HG02678 (cell line): ENCODE results near the gene HVCN1.
"Not testable (repeated sequence)": the region's sequence is repeated elsewhere in the genome, so short reads cannot be mapped to it uniquely, and the experiment has no call there.

ENCODE experiments used
- ATAC-seq: cut with Tn5 transposase; IDR thresholded peaks from one replicate; pipeline ENCODE4 v1.9.1; 2021; ENCODE audit warnings: mild to moderate bottlenecking, moderate library complexity; ENCODE audit not compliant: unreplicated experiment

Gene HVCN1, protein sequence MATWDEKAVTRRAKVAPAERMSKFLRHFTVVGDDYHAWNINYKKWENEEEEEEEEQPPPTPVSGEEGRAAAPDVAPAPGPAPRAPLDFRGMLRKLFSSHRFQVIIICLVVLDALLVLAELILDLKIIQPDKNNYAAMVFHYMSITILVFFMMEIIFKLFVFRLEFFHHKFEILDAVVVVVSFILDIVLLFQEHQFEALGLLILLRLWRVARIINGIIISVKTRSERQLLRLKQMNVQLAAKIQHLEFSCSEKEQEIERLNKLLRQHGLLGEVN

DNA sequence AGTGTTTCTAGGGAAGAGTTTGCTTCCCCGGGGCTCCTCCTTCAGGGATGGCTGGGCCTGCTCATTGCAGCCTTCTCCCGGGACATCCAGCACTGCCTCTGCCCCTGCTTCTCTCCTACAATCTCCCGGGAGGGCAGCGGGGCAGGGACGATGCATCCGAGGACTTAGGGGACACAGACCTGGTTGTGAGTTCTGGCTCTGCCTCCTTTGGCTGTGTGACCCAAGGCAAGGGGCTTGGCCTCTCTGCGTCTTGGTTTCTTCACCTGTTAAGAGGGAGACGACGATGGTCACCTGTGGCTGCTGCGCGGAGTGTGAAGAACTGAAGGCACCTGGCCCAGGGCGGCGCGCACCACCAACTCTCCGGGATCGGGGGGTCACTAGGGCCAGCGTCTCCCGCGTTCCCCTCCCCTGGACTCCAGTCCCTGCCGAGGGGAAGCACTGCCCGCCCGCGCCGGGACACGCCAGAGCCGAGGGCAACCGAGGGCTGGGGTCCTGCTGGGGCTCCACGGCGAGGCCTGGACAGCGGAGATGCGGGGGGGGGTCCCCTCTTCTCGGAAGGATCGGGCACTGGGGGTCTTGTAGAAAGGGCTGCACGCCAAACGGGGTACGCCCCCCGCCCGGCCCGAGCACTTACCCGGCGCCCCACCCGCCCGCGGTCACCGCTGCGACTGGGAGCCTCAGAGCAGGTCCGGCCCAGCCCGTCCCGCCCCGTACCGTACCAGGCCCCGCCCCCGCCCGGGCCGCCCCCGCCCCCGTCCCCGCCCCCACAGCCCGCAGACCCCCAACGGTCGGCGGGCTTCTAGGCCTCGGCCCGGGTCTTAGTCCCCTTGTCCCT, at the start of gene HVCN1:
HVCN1 (minus strand) TSS at position 670 of the 835 bp plus-strand sequence. CDS start 5,870 bp downstream, outside the sequence.
- peak; percentile 29 for ATAC-seq

DNA sequence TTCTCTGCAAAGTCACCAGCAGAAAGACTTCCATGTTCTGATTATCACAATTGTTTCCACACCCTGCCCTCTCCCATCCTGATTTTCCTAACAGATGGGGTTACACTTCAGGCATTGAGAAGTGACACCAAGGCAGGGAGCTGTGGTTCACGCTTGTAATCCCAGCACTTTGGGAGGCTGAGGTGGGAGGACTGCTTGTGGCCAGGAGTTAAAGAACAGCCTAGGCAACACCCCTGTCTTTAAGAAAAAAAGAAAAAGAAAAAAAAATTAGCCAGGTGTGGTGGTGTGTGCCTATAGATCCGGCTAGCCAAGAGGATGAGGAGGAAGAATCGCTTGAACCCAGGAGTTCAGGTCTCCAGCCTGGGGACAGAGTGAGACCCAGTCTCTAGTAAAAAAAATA, 48.6 kb upstream of the HVCN1 start:
- no peak for ATAC-seq

DNA sequence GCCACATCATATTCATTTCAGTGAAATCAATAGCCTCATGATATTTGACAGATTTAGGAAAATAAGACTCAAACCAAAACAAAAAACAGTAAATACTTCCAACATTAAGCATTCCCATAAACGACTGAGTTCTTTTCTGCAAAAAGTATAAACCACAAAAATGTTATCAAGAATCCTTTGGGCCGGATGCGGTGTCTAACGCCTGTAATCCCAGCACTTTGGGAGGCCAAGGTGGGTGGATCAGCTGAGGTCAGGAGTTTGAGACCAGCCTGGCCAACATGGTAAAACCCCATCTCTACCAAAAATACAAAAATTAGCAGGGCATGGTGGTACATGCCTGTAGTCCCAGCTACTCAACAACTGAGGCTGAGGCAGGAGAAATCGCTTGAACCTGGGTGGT, 48.1 kb upstream of the HVCN1 start:
- ATAC-seq, result not testable (repeated sequence)

DNA sequence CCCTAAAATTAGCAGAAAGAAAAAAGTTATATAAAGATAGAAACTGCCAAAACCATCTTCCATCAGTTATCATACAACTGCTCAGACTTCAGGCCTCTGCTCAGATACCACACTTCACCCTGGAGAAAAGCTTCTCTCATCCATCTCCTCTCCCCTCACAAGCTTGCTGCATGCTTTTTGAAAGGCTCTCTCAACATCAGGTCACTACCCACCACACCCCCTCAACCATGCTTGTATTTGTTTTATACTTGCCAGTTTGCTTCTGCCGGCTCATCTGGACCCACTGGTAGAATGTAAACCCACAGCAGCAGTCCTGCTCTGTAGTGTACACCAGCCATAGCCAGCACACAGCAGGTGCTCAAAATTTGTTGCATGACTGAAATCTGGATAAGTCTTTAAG, 45.0 kb upstream of the HVCN1 start:
- ATAC-seq, result no peak

DNA sequence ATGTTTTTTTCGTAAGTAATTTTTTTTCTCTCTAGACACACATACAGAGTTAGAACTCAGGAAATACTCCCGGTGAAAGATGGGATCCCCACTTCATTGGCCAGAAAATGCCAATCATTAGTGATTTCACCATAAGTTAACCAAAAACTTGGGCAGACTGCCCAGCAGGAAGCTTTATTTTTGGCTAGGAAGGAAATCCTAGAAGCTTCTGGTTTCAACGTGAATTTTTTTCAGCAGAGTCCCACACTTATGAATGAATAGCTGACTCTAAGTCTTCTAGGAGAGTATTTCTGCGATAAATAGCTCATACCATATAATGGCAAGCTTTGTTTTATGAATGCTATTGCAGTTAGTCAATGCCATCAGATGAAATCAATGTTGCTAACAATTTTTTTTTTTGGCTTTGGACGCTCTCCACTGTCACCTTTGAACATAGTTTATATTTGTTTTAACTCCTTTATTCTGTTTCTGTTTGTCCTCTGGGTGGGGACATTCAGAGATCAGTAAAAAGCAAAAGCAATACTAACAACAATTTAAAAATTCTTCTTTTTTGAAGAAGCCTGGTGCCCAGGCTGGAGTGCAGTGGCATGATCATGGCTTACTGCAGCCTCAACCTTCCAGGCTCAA, 44.3 kb upstream of the HVCN1 start:
- ATAC-seq, result no peak

DNA sequence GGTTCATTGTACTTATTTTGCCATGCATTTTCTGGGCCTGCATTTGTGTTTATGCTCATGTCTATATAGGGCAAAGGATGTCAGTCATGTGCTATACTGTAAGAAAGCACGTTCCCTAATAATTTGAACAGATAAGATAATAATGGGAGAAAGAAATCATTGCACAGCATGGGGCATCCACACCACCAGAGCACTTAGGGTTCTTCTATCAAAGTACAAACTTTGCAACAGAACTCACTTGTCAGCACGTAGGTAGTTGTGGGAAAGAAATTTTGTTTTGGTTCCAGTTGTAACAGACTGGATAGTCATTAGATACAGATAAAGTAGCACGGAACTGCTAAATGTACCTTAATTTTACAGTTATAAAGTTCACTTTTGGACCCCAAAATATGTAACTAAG, 43.7 kb upstream of the HVCN1 start:
- ATAC-seq, result no peak

DNA sequence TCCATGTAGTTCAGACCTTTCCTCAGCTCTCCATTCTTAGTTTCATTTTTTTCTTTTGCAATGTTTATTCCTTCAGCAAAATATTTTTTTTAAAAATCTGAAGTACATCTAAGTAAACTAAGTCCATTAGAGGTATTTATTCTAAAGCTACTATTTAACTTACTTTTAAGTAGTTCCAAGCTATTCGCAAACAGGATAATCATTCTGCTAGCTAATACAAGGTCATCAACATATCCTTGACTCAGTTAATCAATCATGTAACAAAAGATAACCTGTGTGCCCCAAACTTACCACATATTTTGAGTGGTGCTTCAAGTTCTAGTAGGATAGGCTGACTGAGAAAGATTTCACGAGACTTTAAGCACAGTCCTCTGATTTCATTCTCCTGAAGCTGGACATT, 42.6 kb upstream of the HVCN1 start:
- ATAC-seq, result no peak

DNA sequence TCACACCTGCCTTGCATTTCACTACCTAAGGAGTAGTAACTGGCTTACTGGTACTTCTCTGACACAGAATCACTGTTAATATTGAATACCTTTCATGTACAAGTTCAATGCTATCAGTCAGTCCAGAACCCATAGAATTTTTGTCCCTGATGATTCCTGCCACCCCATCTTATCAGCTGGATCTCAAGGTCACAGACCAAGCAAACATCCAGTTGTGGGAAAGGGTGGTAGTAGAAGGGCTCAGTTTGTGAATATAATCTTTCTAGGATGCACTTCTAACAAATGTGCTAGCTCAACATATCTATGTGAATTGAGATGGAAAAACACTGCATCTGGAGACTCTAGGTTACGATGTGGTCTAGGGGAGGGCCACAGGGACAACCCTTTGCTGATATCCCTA, 39.7 kb upstream of the HVCN1 start:
- ATAC-seq, result no peak

DNA sequence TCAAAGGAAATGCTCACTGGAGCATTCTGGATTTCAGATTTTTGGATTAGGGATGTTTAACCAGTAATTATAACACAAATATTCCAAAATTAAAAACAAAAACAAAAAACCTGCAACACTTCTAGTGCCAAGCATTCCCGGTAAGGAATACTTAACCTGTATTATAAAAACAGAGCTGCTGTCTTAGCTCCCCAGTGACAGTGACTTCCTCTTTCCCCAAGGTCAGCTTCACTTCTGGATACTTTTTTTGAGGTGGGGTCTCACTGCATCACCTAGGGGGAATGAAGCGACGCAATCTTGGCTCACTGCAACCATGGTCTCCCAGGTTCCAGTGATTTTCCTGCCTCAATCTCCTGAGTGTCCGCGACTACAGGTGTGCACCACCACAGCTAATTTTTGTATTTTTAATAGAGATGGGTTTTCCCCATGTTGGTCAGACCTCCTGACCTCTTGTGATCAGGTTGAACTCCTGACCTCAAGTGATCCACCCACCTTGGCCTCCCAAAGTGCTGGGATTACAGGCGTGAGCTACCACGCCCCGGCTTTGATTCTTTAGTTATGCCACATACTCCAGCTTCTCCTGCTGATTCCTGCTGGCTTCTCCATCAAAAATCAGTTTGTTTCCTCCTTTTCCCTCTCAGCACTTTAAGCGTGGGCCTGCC, 37.9 kb upstream of the HVCN1 start:
- ATAC-seq, result no peak

DNA sequence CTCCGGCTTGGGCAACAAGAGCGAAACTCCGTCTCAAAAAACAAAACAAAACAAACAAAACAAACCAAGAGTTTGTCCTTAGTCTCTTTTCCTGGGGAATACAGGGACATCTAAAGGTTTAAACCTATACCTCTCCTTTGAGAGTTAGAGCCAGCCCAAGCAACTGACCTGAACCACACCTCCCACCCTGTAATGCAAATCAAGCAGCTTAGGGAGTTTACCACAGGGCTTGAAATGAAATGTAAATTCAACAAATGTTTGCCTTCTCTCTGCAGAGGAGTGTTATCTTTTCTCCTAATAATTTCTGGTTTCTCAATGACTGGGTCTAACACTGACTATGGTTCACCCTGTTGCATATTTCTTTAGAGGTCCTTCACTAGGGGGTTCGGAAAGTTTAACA, 37.1 kb upstream of the HVCN1 start:
- no peak for ATAC-seq

DNA sequence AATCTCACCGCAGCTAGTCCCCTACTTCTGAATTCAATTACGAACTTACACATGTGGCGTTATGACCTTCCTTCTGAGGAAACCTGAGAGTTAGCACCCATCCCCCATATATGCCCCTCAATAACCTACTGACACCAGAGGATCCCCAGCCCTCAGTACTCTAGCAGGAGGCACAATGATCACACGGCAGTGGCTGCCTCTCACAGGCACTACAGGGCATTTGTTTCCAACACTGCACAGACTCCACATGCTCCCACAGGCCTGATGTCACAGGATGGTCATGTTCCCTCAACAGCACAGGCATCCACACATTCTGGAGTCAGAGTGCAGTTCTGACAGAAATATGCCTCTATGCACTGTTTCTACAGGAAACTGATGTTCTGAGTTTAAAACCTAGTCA, 36.4 kb upstream of the HVCN1 start:
- no peak for ATAC-seq

DNA sequence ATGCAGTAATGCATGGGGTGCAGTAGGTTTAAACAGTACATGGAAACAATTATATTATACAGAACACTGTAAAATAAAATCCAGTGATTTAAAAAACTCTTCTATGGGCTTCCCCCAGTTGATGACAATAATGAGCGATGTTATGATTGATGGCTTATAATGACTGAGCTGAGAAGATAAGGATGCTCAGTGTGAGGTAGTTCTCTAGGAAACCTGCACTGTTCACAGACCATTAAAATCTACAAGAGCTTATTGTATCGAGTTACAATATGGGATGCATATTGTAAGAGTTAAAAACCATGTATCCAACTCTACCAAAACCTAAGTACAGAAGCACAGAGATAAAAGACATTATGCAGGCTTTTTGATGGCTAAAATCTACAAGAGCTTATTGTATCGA, 34.0 kb upstream of the HVCN1 start:
- not testable (repeated sequence) for ATAC-seq

DNA sequence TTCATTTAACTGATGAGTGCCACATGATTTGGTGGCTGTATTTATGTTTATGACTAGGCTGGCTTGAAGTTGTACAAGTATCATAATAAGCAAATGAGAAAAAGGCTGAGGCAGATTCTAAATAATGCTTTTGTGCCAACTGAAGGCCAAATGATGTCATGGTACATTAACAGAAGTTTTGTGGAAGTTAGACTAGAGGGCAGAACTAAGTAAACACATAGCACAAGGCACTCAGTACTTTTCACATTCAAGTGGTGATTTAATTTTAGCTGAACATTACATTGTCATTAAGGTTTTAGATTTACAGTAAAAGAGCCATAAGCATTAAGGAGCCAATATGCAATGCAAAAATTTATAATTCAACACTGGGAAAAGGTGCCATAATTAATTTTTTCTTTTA, 32.7 kb upstream of the HVCN1 start:
- no peak for ATAC-seq

DNA sequence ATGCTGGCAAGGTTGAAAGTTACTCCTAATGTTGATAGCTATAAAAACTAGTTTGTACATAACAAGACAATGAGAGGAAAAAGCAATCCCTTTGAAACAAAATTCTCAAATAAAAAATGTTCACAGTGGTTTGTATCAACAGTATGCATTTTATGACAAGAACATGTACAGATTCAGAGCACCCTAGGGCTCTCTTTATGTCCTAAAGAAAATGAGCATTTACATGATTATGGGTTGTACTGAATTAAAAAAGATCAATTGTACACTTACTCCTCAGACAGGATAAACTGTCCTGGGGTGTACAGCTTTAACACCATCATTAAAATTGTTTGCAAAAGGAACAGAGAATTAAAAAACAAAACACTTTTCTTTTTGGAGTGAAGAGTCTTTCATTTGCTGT, 31.6 kb upstream of the HVCN1 start:
- ATAC-seq, result no peak

DNA sequence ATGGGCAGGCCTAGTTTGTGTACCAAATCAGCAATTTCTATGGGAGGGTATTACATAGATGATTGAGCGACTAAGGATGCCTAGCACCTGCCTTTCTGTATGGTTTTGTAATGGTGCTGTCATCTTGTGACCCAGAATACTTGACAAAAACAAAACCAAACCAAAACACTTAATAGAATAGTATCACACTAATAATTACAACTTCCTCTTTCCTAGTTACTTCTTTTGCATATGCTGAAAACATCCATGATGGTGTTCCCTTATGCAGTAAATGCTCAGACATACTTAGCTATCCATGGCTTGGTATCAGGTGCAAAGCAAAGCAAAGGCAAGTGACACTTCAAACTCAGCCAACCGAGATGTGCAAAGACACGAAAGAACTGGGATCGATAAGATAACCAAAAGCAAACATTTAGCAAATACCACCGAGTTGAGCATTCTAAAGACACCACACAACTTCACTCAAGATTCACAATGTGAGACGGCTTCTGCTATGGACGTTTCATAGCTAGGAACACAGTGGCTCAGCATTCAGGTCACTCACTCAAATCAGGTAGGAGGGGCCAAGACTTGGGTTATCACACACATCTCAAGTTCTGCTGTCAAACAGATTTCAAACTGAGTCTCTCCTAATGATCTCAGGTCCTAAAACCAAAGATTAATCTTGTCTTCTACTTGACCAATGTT, 29.4 kb upstream of the HVCN1 start:
- no peak for ATAC-seq

DNA sequence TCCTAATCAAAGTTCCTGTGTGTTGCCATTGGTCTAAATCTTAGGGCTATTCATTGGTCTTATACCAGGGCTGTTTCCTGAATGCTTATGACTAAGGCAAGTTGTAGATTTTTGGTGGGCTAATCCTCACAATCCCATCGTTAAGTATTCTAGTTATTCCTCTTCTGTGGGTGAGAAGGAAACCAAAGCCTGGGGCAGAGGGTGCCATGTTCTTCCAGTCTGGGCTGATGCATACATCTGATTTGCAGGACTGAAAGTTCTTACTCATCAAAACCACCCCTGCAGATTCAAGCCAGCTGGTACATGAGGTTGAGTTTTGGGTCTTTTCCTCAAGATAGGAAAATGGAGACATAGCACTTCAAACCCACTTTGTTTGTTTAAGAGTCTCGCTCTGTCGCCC, 28.1 kb upstream of the HVCN1 start:
- no peak for ATAC-seq

DNA sequence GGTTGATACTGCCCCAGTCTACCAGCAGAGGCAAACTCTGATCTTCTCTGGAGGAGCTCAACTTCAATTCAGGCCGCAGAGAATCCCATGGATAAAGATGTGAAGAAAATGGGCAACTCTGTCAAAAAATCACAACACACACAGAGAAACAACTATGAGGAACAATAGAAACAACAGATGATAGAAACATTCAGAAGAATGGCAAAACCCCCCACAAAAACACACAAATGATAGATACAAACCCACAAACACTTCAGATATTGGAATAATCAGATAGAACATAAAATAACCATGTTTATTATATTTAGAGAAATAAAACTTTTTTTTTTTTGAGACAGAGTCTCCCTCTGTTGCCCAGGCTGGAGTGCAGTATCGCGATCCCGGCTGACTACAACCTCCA, 20.0 kb upstream of the HVCN1 start:
- no peak for ATAC-seq

DNA sequence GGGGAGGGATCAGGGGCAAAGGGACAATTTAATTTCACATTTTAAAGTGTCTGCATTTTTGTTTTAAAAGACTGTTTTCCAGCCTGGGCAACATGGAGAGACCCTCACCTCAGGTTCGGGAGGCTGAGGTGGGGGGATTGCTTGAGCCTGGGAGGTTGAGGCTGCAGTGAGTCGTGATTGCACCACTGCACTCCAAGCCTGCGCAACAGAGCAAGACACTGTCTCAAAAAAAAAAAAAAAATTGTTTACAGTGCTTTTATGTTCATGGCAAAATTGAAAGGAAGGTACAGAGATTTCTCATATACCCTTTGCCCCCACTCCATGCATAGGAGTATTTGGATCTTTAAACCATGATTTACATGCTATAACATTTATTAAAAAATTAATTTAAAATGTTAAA, 16.4 kb upstream of the HVCN1 start:
- no peak for ATAC-seq

DNA sequence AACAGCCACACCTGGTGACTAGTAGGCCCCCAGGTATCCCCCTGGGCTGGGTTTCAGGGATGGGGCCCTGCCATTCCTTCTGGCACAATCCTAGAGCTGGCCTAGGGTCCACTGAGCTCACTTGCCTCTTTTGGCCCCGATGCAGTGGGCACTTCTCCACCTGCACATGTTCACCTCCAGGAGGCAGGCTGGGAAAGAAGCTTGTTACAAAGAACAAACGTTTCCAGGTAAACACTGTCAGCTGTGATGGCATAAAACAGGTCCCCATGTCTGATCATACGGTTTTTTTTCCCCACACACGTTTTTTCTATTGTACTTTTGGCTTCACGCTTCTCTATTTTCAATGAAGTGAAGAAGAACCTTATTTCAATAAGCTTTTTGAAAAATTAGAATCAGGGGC, 15.8 kb upstream of the HVCN1 start:
- ATAC-seq, result no peak

DNA sequence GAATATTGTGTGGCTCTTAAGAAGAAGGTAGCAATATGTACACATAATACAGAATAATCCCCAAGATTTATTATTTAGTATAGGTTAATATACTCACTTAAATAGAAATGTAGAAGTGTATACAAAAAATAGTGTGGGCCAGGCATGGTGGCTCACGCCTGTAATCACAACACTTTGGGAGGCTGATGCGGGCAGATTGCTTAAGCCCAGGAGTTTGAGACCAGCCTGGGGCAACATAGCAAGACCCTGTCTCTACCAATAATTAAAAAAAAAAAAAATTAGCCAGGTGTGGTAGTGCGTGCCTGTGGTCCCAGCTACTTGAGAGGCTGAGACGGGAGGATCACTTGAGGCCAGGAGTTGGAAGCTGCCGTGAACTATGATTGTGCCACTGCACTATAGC, 15.3 kb upstream of the HVCN1 start:
- no peak for ATAC-seq

DNA sequence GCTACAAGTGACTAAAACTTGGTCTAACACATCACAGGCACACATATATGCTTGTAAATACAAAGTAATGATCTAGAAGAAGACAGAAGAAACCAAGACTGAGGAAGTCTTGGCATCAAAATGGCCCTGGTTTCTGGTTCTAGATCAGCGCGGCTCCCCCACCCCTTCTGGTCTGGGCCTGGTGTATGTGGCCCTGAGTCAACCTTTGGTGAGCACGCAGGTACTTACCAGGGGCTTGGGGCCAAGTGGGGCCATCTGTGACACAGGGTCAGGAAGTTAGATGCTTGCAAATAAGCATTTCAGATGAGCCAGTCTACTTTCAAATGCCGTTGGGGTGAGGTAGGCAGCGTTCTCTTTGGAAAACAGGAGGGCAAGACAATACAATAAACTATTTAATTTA, 13.2 kb upstream of the HVCN1 start:
- ATAC-seq, result no peak
